HEK293 (cell line): Measurements from ENCODE around the gene SEC63.
"Not testable (repeated sequence)": the region's sequence is repeated elsewhere in the genome, so short reads cannot be mapped to it uniquely, and the experiment has no call there.

Experiments used
- CTCF ChIA-PET: fragments of 350-600 bp; formaldehyde crosslinking; extraction: SDS; loops from one replicate; lab custom pipeline; 2021; ENCODE audit warnings: antibody characterized with exemption; lab: Yijun Ruan, JAX
- POLR2A ChIA-PET: fragments of 300-600 bp; formaldehyde crosslinking; extraction: SDS; loops from one replicate; lab custom pipeline; 2020; ENCODE audit warnings: antibody characterized with exemption, inconsistent platforms; lab: Yijun Ruan, JAX
- H3K27ac ChIP-seq: fragments of 200-500 bp; sonication (Bioruptor generic); 2 replicates; pipeline ENCODE4 v1.5.1; 2014; ENCODE audit warnings: low read depth, low read length, control low read depth, inconsistent platforms; ENCODE audit errors: extremely low read depth
- H3K36me3 ChIP-seq, 2 experiments: fragments of 200-500 bp in 1 of 2; sonication (Bioruptor generic) in 1 of 2; 1 replicate in 1 of 2; 2 replicates in 1 of 2; pipeline ENCODE4 v1.5.1; 2014 to 2017; ENCODE audit warnings: inconsistent platforms in 2 of 2, low read length in 2 of 2; ENCODE audit not compliant: control insufficient read depth in 2 of 2, insufficient read depth in 1 of 2
- H3K4me1 ChIP-seq: fragments of 200-500 bp; sonication (Bioruptor generic); 2 replicates; pipeline ENCODE4 v1.5.1; 2014; ENCODE audit warnings: mild to moderate bottlenecking, low read length, inconsistent platforms; ENCODE audit not compliant: control insufficient read depth, insufficient read depth
- H3K4me3 ChIP-seq: 2 replicates; pipeline ENCODE4 v1.5.1; 2011; ENCODE audit warnings: low read depth, mild to moderate bottlenecking, control low read depth, low read length, moderate library complexity
- H3K9me3 ChIP-seq: fragments of 200-500 bp; sonication (Bioruptor generic); 2 replicates; pipeline ENCODE4 v1.5.1; 2014; ENCODE audit warnings: low read depth, low read length, inconsistent platforms; ENCODE audit not compliant: control insufficient read depth, insufficient read depth
- KLF1 ChIP-seq: fragments of 450-650 bp; formaldehyde crosslinking; IDR thresholded peaks from 2 replicates; pipeline ENCODE4 v1.5.1; 2016; ENCODE audit warnings: missing biosample characterization, missing genetic modification characterization
- KLF7 ChIP-seq: fragments of 450-650 bp; formaldehyde crosslinking; IDR thresholded peaks from 2 replicates; pipeline ENCODE4 v1.5.1; 2016; ENCODE audit warnings: missing biosample characterization, missing genetic modification characterization, borderline replicate concordance
- SETDB1 ChIP-seq: IDR thresholded peaks from one replicate; pipeline ENCODE4 v1.6.1; 2017; ENCODE audit warnings: mild to moderate bottlenecking, low read length, moderate library complexity, mixed read lengths; ENCODE audit not compliant: insufficient read length
- SP7 ChIP-seq: fragments of 450-650 bp; formaldehyde crosslinking; IDR thresholded peaks from 2 replicates; pipeline ENCODE4 v1.5.1; 2016; ENCODE audit warnings: missing biosample characterization, missing genetic modification characterization
- TRIM28 ChIP-seq: IDR thresholded peaks from 2 replicates; pipeline ENCODE4 v1.6.1; 2011; ENCODE audit warnings: low read length, control low read depth, borderline replicate concordance
- ZBTB49 ChIP-seq: fragments of 450-650 bp; formaldehyde crosslinking; IDR thresholded peaks from 2 replicates; pipeline ENCODE4 v1.5.1; 2016; ENCODE audit warnings: missing biosample characterization, missing genetic modification characterization, low read depth
- ZNF23 ChIP-seq: fragments of 450-650 bp; formaldehyde crosslinking; IDR thresholded peaks from 2 replicates; pipeline ENCODE4 v1.5.1; 2016; ENCODE audit warnings: missing biosample characterization, missing genetic modification characterization, borderline replicate concordance
- ZNF350 ChIP-seq: fragments of 450-650 bp; formaldehyde crosslinking; IDR thresholded peaks from 2 replicates; pipeline ENCODE4 v1.5.0; 2017; ENCODE audit warnings: missing biosample characterization, mild to moderate bottlenecking, missing genetic modification characterization
- ZNF394 ChIP-seq: fragments of 450-650 bp; formaldehyde crosslinking; IDR thresholded peaks from 2 replicates; pipeline ENCODE4 v1.5.1; 2016; ENCODE audit warnings: missing biosample characterization, missing genetic modification characterization, mild to moderate bottlenecking, moderate library complexity, borderline replicate concordance
- ZNF518A ChIP-seq: fragments of 450-650 bp; formaldehyde crosslinking; conservative IDR thresholded peaks from 2 replicates; pipeline ENCODE4 v1.5.1; 2016; ENCODE audit warnings: low read depth, missing biosample characterization, missing genetic modification characterization

SEC63 gene

GRCh38 chr6:107926697-107927544 is 31.1 kb downstream of the SEC63 start:
- not testable (repeated sequence) for H3K4me3 ChIP-seq, H3K9me3 ChIP-seq, H3K27ac ChIP-seq, H3K4me1 ChIP-seq
- ChIA-PET CTCF (interaction anchor here (0.7 to 0.8 kb wide), 2 partner anchors 20 to 79 kb away, joined by 3 read pairs; no protein-coding TSS in a partner anchor), POLR2A (interaction anchor here (1.0 kb wide), 1 partner anchor 31 kb away, joined by 3 read pairs; the partner anchor contains the start of gene SEC63)
- peak; percentile 79 for TF ChIP-seq KLF1 (tag by site-specific recombination)
- TF ChIP-seq SP7 (tag by site-specific recombination): 0 out of 2 replicates have a peak, but pooled peaks have one; percentile 37
- TF ChIP-seq ZNF394 (tag by site-specific recombination): peak; percentile 27; the same call in 1 of the 2 replicates
- peak; percentile 61; the same call in 1 of the 2 replicates for TF ChIP-seq KLF7
- peaks cover 17 to 30% of the 10 kb centered on the region in 2 experiments for H3K36me3 ChIP-seq

GRCh38 chr6:107917451-107918375 is 40.3 kb downstream of the SEC63 start:
- H3K4me1 ChIP-seq: no peaks in the 10 kb centered on the region
- TF ChIP-seq ZNF518A (tag by site-specific recombination): 0 out of 2 replicates have a peak, but pooled peaks have one; percentile 18
- no peak for TF ChIP-seq ZBTB49
- TF ChIP-seq ZNF350: peak; percentile 39; the same call in 1 of the 2 replicates
- TF ChIP-seq ZNF23 (tag by site-specific recombination): no peak
- TF ChIP-seq SETDB1: peak; percentile 91
- TF ChIP-seq TRIM28: peak; percentile 100; the same call in 1 of the 2 replicates
- TF ChIP-seq, all 188 proteins: peak for 4
- CTCF ChIA-PET: interaction anchor here (0.7 to 1.1 kb wide), 4 partner anchors 35 to 294 kb away, joined by 3 to 4 read pairs (median 4); no protein-coding TSS in a partner anchor
- peaks cover 6% of the 10 kb centered on the region; the same call in 1 of the 2 replicates for H3K9me3 ChIP-seq
- peaks cover 45 to 85% of the 10 kb centered on the region in 2 experiments for H3K36me3 ChIP-seq
- POLR2A ChIA-PET: no interaction called here
- no peak overlapping the region for H3K27ac ChIP-seq
- H3K4me3 ChIP-seq: no peak overlapping the region

GRCh38 chr6:107916961-107917360 is 41.0 kb downstream of the SEC63 start:
- H3K9me3 ChIP-seq, H3K27ac ChIP-seq, H3K4me3 ChIP-seq, POLR2A ChIA-PET, H3K4me1 ChIP-seq: not testable (repeated sequence)
- H3K36me3 ChIP-seq: peaks cover 43 to 84% of the 10 kb centered on the region in 2 experiments
- CTCF ChIA-PET: interaction anchor here (0.9 kb wide), 1 partner anchor 293 kb away, joined by 4 read pairs; no protein-coding TSS in a partner anchor
